Spleen (tissue), 11 donors: ENCODE data around the gene PSMD13. TPM values are rescaled to one million over a fixed set of nuclear protein-coding genes. Genes with fewer than 3 reads are reported as not detected.

Experiments
- DNase-seq: peaks from one replicate; pipeline ENCODE4 v3.0.0-alpha.2; 2020
- H3K27ac ChIP-seq, 8 donors: fragments of 200-600 bp; sonication (generic) in 7 of 8; 1 replicate in 4 of 8; 2 replicates in 4 of 8; pipeline versions ENCODE4 v1.5.0 to v1.8.0; 2016 to 2021; ENCODE audit warnings: inconsistent platforms in 4 of 8, mild to moderate bottlenecking in 4 of 8, moderate library complexity in 1 of 8
- H3K27me3 ChIP-seq, 7 donors: fragments of 200-600 bp; sonication (generic) in 6 of 7; replicated peaks in 1 of 7; 1 replicate in 4 of 7; 2 replicates in 3 of 7; pipeline versions ENCODE4 v1.5.0 to v1.8.0; 2016 to 2021; ENCODE audit warnings: inconsistent platforms in 3 of 7, mild to moderate bottlenecking in 1 of 7
- H3K36me3 ChIP-seq, 6 donors: fragments of 200-600 bp; sonication (generic) in 5 of 6; 1 replicate in 4 of 6; 2 replicates in 2 of 6; pipeline versions ENCODE4 v1.5.0 to v1.8.0; 2016 to 2021; ENCODE audit warnings: inconsistent platforms in 2 of 6
- H3K4me1 ChIP-seq, 6 donors: fragments of 200-600 bp; sonication (generic) in 5 of 6; 1 replicate in 3 of 6; 2 replicates in 3 of 6; pipeline versions ENCODE4 v1.5.0 to v1.8.0; 2016 to 2021; ENCODE audit warnings: inconsistent platforms in 3 of 6
- H3K4me3 ChIP-seq, 8 donors: fragments of 200-600 bp; sonication (generic) in 7 of 8; 1 replicate in 4 of 8; 2 replicates in 4 of 8; pipeline versions ENCODE4 v1.5.0 to v1.8.0; 2016 to 2021; ENCODE audit warnings: inconsistent platforms in 4 of 8, mild to moderate bottlenecking in 4 of 8, moderate library complexity in 2 of 8
- H3K9me3 ChIP-seq, 8 donors: fragments of 200-600 bp; sonication (generic) in 7 of 8; 1 replicate in 4 of 8; 2 replicates in 4 of 8; pipeline versions ENCODE4 v1.5.0 to v1.8.0; 2016 to 2021; ENCODE audit warnings: inconsistent platforms in 4 of 8
- POLR2A ChIP-seq, 3 donors: fragments of 450-650 bp; IDR thresholded peaks; one replicate each; pipeline ENCODE4 v1.5.1; 2017; ENCODE audit warnings: antibody characterized with exemption in 3 of 3, mild to moderate bottlenecking in 1 of 3
- POLR2AphosphoS5 ChIP-seq, 3 donors: sonication (generic); formaldehyde crosslinking; IDR thresholded peaks; one replicate each; pipeline ENCODE4 v1.5.1; 2017; ENCODE audit warnings: antibody characterized with exemption in 3 of 3
- WGBS, 5 donors: extraction: QIAGEN DNeasy Blood & Tissue Kit in 3 of 5; methylation state at CpG; one replicate each; pipeline versions ENCODE4 v1.1.5 to v1.1.7; 2013 to 2018; 5-methylcytosine and 5-hydroxymethylcytosine counted together
- intact Hi-C: fragments of 100-400 bp; cut with DNase I; formaldehyde crosslinking; loops from one replicate; pipeline ENCODE4 v1.15.0; 2023; ENCODE audit warnings: low total_unique reads
- polyA plus RNA-seq, 3 donors: library from polyadenylated mRNA; stranded (reverse); fragments of 200-250 nt; gene quantifications; one replicate each; pipeline ENCODE4 v1.2.1, GENCODE V29; 2013
- total RNA-seq, 7 donors: library from RNA; depleted of rRNA in 3 of 7; stranded (reverse); fragments of >200 nt in 3 of 7; fragmentation: NEBNext Ultra II Directional in 4 of 7; extraction: Animal tissue kit (Norgen Biotek cat#: 25700) in 4 of 7; gene quantifications; one replicate each; pipeline versions ENCODE4 v1.1.0 to v1.2.1, GENCODE V29; 2016 to 2021
- TF ChIP-seq, protein P1 (sequence below), 11 experiments: fragments of 200-600 bp in 7 of 11; fragments of 450-650 bp in 4 of 11; sonication (generic) in 4 of 11; IDR thresholded peaks in 8 of 11; conservative IDR thresholded peaks in 3 of 11; 1 replicate in 7 of 11; 2 replicates in 4 of 11; pipeline versions ENCODE4 v1.4.0 to v1.8.0; 2016 to 2021; ENCODE audit warnings: antibody characterized with exemption in 11 of 11, inconsistent platforms in 4 of 11, mild to moderate bottlenecking in 1 of 11
- donor health status: healthy with polysubstance abuse.
- donor health status: DM: no; HTN: no; CAD: no; lungs with moderate emphysema.
- donor health status: DM: no; HTN: no; CAD: no.
- donor health status: Bipolar disorder and iron deficiency.
- donor health status: healthy.
- donor health status: DM: no; HTN: no; CAD: no.
- donor health status: DM: yes; HTN: yes; CAD: no.

PSMD13 gene
- total and polyA plus RNA-seq, 10 donors, result 93.6 to 229 (median 102) TPM

DNA sequence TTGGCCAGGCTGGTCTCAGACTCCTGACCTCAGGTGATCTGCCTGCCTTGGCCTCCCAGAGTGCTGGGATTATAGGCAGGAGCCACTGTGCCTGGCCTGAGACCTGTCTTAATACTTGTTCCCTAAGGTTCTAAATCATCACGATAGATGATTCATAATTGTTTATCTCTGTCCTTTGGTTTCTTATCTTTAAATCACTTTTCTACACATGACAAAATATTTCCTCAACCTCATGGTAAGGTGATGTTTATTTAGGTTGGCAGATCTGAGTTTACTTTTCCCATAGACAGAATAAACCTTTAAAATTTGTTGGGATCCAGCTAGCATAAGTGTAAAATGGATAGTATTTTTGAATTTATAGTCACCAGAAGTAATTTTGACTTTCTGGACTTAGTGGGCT is 3.5 kb downstream of the PSMD13 start:
- Histone ChIP-seq H3K36me3 (peaks cover 2 to 72% (median 49%) of the 10 kb centered on the region in 6 donors), H3K27me3 (no peaks in the 10 kb centered on the region), H3K4me1 (peaks cover 19 to 51% (median 31%) of the 10 kb centered on the region in 6 donors), H3K9me3 (no peaks in the 10 kb centered on the region), H3K4me3 (no peak overlapping the region), H3K27ac (no peak overlapping the region)
- 79 to 100% (median 91%) methylated on average over 1 of the region's 1 CpG for WGBS, 5 donors
- TF ChIP-seq POLR2A (IDR thresholded peaks at IDR 0.05), result no peak
- TF ChIP-seq, protein P1, sequence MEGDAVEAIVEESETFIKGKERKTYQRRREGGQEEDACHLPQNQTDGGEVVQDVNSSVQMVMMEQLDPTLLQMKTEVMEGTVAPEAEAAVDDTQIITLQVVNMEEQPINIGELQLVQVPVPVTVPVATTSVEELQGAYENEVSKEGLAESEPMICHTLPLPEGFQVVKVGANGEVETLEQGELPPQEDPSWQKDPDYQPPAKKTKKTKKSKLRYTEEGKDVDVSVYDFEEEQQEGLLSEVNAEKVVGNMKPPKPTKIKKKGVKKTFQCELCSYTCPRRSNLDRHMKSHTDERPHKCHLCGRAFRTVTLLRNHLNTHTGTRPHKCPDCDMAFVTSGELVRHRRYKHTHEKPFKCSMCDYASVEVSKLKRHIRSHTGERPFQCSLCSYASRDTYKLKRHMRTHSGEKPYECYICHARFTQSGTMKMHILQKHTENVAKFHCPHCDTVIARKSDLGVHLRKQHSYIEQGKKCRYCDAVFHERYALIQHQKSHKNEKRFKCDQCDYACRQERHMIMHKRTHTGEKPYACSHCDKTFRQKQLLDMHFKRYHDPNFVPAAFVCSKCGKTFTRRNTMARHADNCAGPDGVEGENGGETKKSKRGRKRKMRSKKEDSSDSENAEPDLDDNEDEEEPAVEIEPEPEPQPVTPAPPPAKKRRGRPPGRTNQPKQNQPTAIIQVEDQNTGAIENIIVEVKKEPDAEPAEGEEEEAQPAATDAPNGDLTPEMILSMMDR (IDR thresholded peaks at IDR 0.05 in 8 of 11, conservative IDR thresholded peaks at IDR 0.05 in 3 of 11), result no peak
- no peak for TF ChIP-seq POLR2AphosphoS5 (IDR thresholded peaks at IDR 0.05)
- intact Hi-C loops, result no loop called here
- DNase-seq, result no peak

DNA sequence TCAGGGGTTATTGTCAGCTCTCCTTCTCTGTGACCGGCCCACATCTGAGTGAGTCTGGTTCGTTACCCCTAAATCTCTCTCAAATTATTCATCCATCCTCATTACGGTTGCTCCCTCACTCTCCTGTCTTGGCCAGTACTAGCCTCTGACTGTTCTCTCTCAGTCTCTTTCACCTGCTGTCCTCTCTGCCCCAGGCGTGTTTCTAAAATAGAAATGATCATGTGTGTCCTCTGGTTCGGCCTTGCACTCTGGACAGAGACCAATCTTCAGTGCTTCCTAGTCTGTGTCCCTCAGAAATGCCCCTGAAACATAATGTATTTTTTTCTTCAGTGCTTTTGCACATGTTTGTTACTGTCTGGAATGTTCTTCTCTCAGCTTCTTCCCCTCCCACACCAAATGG is 4.9 kb downstream of the PSMD13 start:
- intact Hi-C loops, result no loop called here
- Histone ChIP-seq H3K36me3 (peaks cover 2 to 85% (median 60%) of the 10 kb centered on the region in 6 donors), H3K4me1 (peaks cover 15 to 45% (median 26%) of the 10 kb centered on the region in 6 donors), H3K9me3 (no peaks in the 10 kb centered on the region), H3K4me3 (no peak overlapping the region), H3K27ac (no peak overlapping the region), H3K27me3 (no peaks in the 10 kb centered on the region)
- TF ChIP-seq, protein P1 (IDR thresholded peaks at IDR 0.05 in 8 of 11, conservative IDR thresholded peaks at IDR 0.05 in 3 of 11), result no peak
- TF ChIP-seq POLR2A (IDR thresholded peaks at IDR 0.05) (no peak), POLR2AphosphoS5 (IDR thresholded peaks at IDR 0.05) (no peak)
- no peak for DNase-seq
- 93 to 96% (median 95%) methylated on average over 5 of the region's 5 CpGs for WGBS, 5 donors

DNA sequence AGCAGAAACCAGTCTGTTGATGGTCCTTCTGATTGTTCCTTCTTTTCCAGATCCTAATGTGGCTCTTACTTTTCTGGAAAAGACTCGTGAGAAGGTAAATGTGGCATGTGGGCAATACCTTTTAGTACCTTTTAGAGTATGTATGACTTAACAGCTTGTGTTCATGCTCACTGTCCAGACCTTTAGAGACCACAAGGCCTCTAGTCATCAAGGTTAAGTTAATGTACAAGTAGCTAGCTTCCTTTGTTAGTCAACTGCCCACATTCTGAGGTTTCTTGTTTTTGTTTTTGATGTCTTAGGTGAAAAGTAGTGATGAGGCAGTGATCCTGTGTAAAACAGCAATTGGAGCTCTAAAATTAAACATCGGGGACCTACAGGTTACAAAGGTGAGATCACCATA is 7.6 kb downstream of the PSMD13 start:
- 91 to 97% (median 95%) methylated on average over 2 of the region's 2 CpGs for WGBS, 5 donors
- H3K27me3 ChIP-seq, result no peaks in the 10 kb centered on the region
- intact Hi-C loops, result no loop called here
- peaks cover 0 to 23% (median 3%) of the 10 kb centered on the region in 6 donors for H3K4me1 ChIP-seq
- no peaks in the 10 kb centered on the region for H3K9me3 ChIP-seq
- TF ChIP-seq, protein P1 (IDR thresholded peaks at IDR 0.05 in 8 of 11, conservative IDR thresholded peaks at IDR 0.05 in 3 of 11), result no peak
- TF ChIP-seq POLR2A (IDR thresholded peaks at IDR 0.05), result no peak
- no peak for TF ChIP-seq POLR2AphosphoS5 (IDR thresholded peaks at IDR 0.05)
- no peak overlapping the region for H3K4me3 ChIP-seq
- H3K36me3 ChIP-seq, result peaks cover 6 to 100% (median 84%) of the 10 kb centered on the region in 6 donors
- no peak for DNase-seq
- H3K27ac ChIP-seq, result no peak overlapping the region

DNA sequence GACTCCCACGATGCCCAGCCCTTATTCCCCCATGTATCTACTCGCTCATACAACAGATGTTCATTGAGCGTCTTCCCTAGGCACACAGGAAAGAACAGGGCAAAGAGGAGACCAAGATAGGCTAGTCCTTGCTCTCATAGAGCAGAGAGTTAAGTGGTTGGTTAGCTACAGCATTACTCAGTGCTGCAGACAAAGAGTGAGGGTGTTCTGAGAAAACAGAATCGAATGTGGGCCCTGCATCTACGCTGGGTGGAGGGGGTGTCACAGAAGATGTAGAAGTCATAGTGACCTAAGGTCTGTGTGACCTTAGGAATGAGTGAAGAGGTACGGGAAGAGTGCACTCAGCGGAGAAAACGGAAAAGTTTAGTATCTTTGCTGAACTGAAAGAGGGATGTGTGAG is 12.3 kb downstream of the PSMD13 start:
- TF ChIP-seq POLR2AphosphoS5 (IDR thresholded peaks at IDR 0.05), result peak in 1 of 3 donors; percentile 16
- TF ChIP-seq, protein P1 (IDR thresholded peaks at IDR 0.05 in 8 of 11, conservative IDR thresholded peaks at IDR 0.05 in 3 of 11), result no peak
- no peak for TF ChIP-seq POLR2A (IDR thresholded peaks at IDR 0.05)

More for the DNA sequence above, 12.3 kb downstream of the PSMD13 start:
- WGBS, 5 donors, result 75 to 93% (median 84%) methylated on average over 8 of the region's 8 CpGs
- H3K4me1 ChIP-seq, result peaks cover 0 to 9% (median 0%) of the 10 kb centered on the region in 6 donors
- H3K36me3 ChIP-seq, result peaks cover 3 to 100% (median 88%) of the 10 kb centered on the region in 6 donors
- H3K27me3 ChIP-seq, result no peaks in the 10 kb centered on the region
- no peak overlapping the region for H3K27ac ChIP-seq
- intact Hi-C loops, result no loop called here
- no peaks in the 10 kb centered on the region for H3K9me3 ChIP-seq
- no peak for DNase-seq
- no peak overlapping the region for H3K4me3 ChIP-seq
